CD4-positive, alpha-beta T cell (primary cell): Measurements from ENCODE around the gene RPLP2. TPM values are rescaled to one million over a fixed set of nuclear protein-coding genes. Genes with fewer than 3 reads are reported as not detected.

Source experiments
- ATAC-seq: fragments of 200-7000 bp; cut with Tn5 transposase; one replicate; pipeline ENCODE4 v1.10.0; 2022; ENCODE audit warnings: mild to moderate bottlenecking; ENCODE audit not compliant: poor library complexity
- CTCF ChIA-PET: fragments of 350-600 bp; sonication (Branson Sonifier 250); formaldehyde crosslinking; loops from one replicate; lab custom pipeline; 2021; ENCODE audit warnings: antibody characterized with exemption, inconsistent platforms; lab: Charles Lee
- POLR2A ChIA-PET: fragments of 350-600 bp; sonication (Branson Sonifier 250); formaldehyde crosslinking; loops from one replicate; lab custom pipeline; 2021; ENCODE audit warnings: antibody characterized with exemption, inconsistent platforms; lab: Charles Lee
- DNase-seq, 14 experiments: peaks; one replicate each; pipeline ENCODE4 v3.0.0-alpha.2; 2013 to 2020; ENCODE audit warnings: mixed read lengths in 2 of 14
- H3K27ac ChIP-seq, 2 donors: one replicate each; pipeline versions ENCODE4 v1.5.1 to v1.7.0; 2013; ENCODE audit warnings: low read length in 2 of 2, low read depth in 1 of 2, mild to moderate bottlenecking in 1 of 2
- H3K27me3 ChIP-seq, 2 experiments: 1 replicate in 1 of 2; 2 replicates in 1 of 2; pipeline versions ENCODE4 v1.6.1 to v1.7.0; 2013; ENCODE audit warnings: low read length in 2 of 2, control low read depth in 1 of 2, mild to moderate bottlenecking in 1 of 2, moderate library complexity in 1 of 2; ENCODE audit not compliant: insufficient read depth in 2 of 2, control insufficient read depth in 1 of 2
- H3K36me3 ChIP-seq: one replicate; pipeline ENCODE4 v1.6.1; 2013; ENCODE audit warnings: low read length, control low read depth; ENCODE audit not compliant: insufficient read depth
- H3K4me1 ChIP-seq: one replicate; pipeline ENCODE4 v1.6.1; 2013; ENCODE audit warnings: low read length, control low read depth; ENCODE audit not compliant: insufficient read depth
- H3K4me3 ChIP-seq: one replicate; pipeline ENCODE4 v1.5.1; 2013; ENCODE audit warnings: mild to moderate bottlenecking, low read length, moderate library complexity
- H3K9me3 ChIP-seq, 2 experiments: 1 replicate in 1 of 2; 2 replicates in 1 of 2; pipeline versions ENCODE4 v1.6.1 to v1.7.0; 2013; ENCODE audit warnings: low read length in 2 of 2, mild to moderate bottlenecking in 2 of 2, control low read depth in 1 of 2, moderate library complexity in 1 of 2; ENCODE audit not compliant: control insufficient read depth in 1 of 2, insufficient read depth in 1 of 2
- H3K27ac Mint-ChIP-seq: one replicate; pipeline ENCODE4 v1.8.0; 2020; ENCODE audit warnings: mixed read lengths
- H3K27me3 Mint-ChIP-seq: one replicate; pipeline ENCODE4 v1.8.0; 2021; ENCODE audit warnings: mixed read lengths
- H3K36me3 Mint-ChIP-seq: one replicate; pipeline ENCODE4 v1.8.0; 2021; ENCODE audit warnings: low read depth, mixed read lengths
- H3K4me1 Mint-ChIP-seq: one replicate; pipeline ENCODE4 v1.8.0; 2021; ENCODE audit warnings: low read depth, mixed read lengths
- H3K4me3 Mint-ChIP-seq: one replicate; pipeline ENCODE4 v1.8.0; 2020; ENCODE audit warnings: mild to moderate bottlenecking, mixed read lengths
- H3K9me3 Mint-ChIP-seq: one replicate; pipeline ENCODE4 v1.8.0; 2020; ENCODE audit warnings: mixed read lengths
- intact Hi-C, 2 experiments: fragments of 100-400 bp; cut with DNase I in 1 of 2; cut with micrococcal nuclease in 1 of 2; formaldehyde crosslinking; loops; one replicate each; pipeline versions ENCODE4 v1.15.1 to v1.9.0; 2023 to 2025; cut with DNase I, micrococcal nuclease
- total RNA-seq, 174 experiments: library from RNA in 2 of 174; stranded (reverse) in 2 of 174; gene quantifications; one replicate each; pipeline ENCODE4 v1.2.3 and lab custom pipeline; 2021 to 2026
- TF ChIP-seq, protein P1 (sequence below): fragments of 200-600 bp; IDR thresholded peaks from one replicate; pipeline ENCODE4 v1.8.0; 2022; ENCODE audit warnings: antibody characterized with exemption, mild to moderate bottlenecking

Gene RPLP2
- total RNA-seq, 2 experiments from 2014 or later = 5,234 to 5,390 TPM

DNA sequence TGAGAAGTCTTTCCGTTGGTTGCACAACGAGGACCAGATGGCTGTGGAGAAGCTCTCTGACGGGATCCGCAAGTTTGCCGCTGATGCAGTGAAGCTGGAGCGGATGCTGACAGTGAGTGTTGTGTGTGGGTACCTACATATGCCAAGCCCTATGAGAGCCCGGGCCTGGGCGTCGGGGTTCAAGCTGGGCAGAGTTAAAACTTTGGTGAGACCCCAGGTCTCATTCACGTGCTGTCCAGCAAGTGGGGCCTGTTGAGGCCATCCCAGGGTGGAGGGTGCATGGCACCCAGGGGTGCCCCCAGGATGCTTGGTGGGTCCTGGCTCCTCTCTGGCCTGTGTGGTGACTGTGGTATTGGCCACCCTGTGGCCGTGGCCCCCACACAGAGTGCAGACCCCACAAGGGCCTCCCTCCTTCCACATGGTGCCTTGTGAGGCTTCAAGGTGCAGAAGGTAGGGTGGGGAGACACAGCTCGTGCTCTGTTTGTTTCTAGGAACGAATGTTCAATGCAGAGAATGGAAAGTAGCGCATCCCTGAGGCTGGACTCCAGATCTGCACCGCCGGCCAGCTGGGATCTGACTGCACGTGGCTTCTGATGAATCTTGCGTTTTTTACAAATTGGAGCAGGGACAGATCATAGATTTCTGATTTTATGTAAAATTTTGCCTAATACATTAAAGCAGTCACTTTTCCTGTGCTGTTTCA lies 45.3 kb upstream of the RPLP2 start:
- Histone ChIP-seq H3K9me3 (no peaks in the 10 kb centered on the region), H3K36me3 (peaks cover 57% of the 10 kb centered on the region), H3K4me3 (no peak overlapping the region), H3K27ac (no peak overlapping the region), H3K27me3 (no peaks in the 10 kb centered on the region), H3K4me1 (peaks cover 4% of the 10 kb centered on the region)
- ATAC-seq = no peak
- ChIA-PET POLR2A (no interaction called here), CTCF (no interaction called here)
- H3K9me3 Mint-ChIP-seq = no peaks in the 10 kb centered on the region
- no peak for DNase-seq
- peaks cover 44% of the 10 kb centered on the region for H3K36me3 Mint-ChIP-seq
- H3K27me3 Mint-ChIP-seq = no peaks in the 10 kb centered on the region
- intact Hi-C loops = loop anchor here (1.0 to 2.0 kb wide), 5 partner anchors 36 to 210 kb away; no protein-coding TSS in a partner anchor
- no peaks in the 10 kb centered on the region for H3K4me1 Mint-ChIP-seq
- H3K4me3 Mint-ChIP-seq = no peak overlapping the region
- no peak overlapping the region for H3K27ac Mint-ChIP-seq
- TF ChIP-seq, protein P1, sequence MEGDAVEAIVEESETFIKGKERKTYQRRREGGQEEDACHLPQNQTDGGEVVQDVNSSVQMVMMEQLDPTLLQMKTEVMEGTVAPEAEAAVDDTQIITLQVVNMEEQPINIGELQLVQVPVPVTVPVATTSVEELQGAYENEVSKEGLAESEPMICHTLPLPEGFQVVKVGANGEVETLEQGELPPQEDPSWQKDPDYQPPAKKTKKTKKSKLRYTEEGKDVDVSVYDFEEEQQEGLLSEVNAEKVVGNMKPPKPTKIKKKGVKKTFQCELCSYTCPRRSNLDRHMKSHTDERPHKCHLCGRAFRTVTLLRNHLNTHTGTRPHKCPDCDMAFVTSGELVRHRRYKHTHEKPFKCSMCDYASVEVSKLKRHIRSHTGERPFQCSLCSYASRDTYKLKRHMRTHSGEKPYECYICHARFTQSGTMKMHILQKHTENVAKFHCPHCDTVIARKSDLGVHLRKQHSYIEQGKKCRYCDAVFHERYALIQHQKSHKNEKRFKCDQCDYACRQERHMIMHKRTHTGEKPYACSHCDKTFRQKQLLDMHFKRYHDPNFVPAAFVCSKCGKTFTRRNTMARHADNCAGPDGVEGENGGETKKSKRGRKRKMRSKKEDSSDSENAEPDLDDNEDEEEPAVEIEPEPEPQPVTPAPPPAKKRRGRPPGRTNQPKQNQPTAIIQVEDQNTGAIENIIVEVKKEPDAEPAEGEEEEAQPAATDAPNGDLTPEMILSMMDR = no peak

DNA sequence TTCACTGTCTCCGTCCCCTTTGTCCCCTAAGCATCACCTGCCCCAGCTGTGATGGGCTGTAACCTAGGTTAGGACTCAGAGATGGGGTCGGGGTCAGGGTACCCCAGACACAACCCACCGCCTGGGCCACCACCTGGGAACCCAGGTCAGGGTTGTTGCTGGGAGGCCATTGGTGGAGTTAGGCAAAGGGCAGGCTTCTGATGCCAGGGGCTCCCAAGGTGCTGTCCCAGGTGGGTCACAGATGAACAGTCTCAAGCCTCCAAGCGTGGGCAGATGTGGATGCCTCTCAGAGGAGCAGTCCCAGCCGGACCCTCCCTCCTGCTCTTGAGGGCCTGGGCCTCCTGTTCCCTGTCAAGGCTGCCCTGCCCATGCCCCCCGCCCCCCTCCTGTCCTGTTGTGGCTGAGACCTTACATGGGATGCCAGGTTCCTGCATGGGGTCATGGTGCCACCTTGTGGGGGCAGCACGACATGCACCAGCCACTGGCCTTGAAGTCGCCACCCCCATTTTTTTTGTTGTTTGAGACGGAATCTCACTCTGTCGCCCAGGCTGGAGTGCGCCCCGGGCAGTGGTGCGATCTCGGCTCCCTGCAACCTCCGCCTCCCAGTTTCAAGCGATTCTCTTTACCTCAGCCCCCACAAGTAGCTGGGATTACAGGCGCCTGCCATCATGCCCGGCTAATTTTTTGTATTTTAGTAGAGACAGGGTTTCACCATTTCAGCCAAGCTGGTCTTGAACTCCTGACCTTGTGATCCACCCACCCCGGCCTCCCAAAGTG lies 44.6 kb upstream of the RPLP2 start:
- H3K4me3 ChIP-seq = no peak overlapping the region
- no peaks in the 10 kb centered on the region for H3K27me3 ChIP-seq
- ChIA-PET POLR2A (no interaction called here), CTCF (interaction anchor here (1.0 kb wide), 1 partner anchor 75 kb away, joined by 3 read pairs; no protein-coding TSS in a partner anchor)
- no peak overlapping the region for H3K27ac Mint-ChIP-seq
- no peaks in the 10 kb centered on the region for H3K9me3 Mint-ChIP-seq
- H3K27me3 Mint-ChIP-seq = no peaks in the 10 kb centered on the region
- H3K36me3 ChIP-seq = peaks cover 55% of the 10 kb centered on the region
- no peaks in the 10 kb centered on the region for H3K4me1 Mint-ChIP-seq
- H3K4me3 Mint-ChIP-seq = no peak overlapping the region
- TF ChIP-seq, protein P1 = peak; percentile 66
- no peak overlapping the region for H3K27ac ChIP-seq
- no peaks in the 10 kb centered on the region for H3K9me3 ChIP-seq
- intact Hi-C loops = loop anchor here (1.0 to 2.0 kb wide), 5 partner anchors 36 to 210 kb away; no protein-coding TSS in a partner anchor
- H3K36me3 Mint-ChIP-seq = peaks cover 36% of the 10 kb centered on the region
- DNase-seq (peak; percentile 55 to 83 (median 66)), ATAC-seq (peak; percentile 95)
- peaks cover 4% of the 10 kb centered on the region for H3K4me1 ChIP-seq

DNA sequence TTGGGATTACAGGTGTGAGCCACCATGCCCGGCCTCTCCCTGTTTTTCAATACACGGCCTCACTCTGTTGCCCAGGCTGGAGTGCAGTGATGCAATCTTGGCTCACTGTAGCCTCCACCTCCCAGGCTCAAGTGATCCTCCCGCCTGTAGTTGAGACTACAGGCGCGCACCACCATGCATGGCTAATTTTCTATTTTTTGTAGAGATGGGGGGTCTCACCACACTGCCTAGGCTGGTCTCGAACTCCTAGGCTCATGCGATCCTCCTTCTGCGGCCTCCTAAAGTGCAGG lies 44.0 kb upstream of the RPLP2 start:
- H3K4me1 ChIP-seq = peaks cover 4% of the 10 kb centered on the region
- Mint-ChIP-seq H3K36me3 (peaks cover 35% of the 10 kb centered on the region), H3K9me3 (no peaks in the 10 kb centered on the region), H3K27ac (no peak overlapping the region), H3K27me3 (no peaks in the 10 kb centered on the region), H3K4me3 (no peak overlapping the region), H3K4me1 (no peaks in the 10 kb centered on the region)
- H3K27me3 ChIP-seq = no peaks in the 10 kb centered on the region
- intact Hi-C loops = loop anchor here (1.0 to 2.0 kb wide), 5 partner anchors 37 to 211 kb away; no protein-coding TSS in a partner anchor
- no peak overlapping the region for H3K4me3 ChIP-seq
- TF ChIP-seq, protein P1 = no peak
- CTCF ChIA-PET = interaction anchor here (1.0 kb wide), 1 partner anchor 74 kb away, joined by 3 read pairs; no protein-coding TSS in a partner anchor
- H3K9me3 ChIP-seq = no peaks in the 10 kb centered on the region
- ATAC-seq (no peak), DNase-seq (no peak)
- H3K36me3 ChIP-seq = peaks cover 56% of the 10 kb centered on the region
- no peak overlapping the region for H3K27ac ChIP-seq
- POLR2A ChIA-PET = no interaction called here
